Measurements from ENCODE around the gene BANP. TPM values are rescaled to one million over a fixed set of nuclear protein-coding genes. Genes with fewer than 3 reads are reported as not detected.
"Not testable (repeated sequence)": the region's sequence is repeated elsewhere in the genome, so short reads cannot be mapped to it uniquely, and the experiment has no call there.

Gene BANP
- total and polyA plus RNA-seq, 4 experiments from 2014 or later = 10.7 to 72.7 (median 44.1) TPM

- POLR2A ChIA-PET (ENCODE audit: partially characterized antibody) = no interaction called here
These were observed 46.0 kb downstream of the BANP start for GRCh38 chr16:87996962-87997880.

DNA sequence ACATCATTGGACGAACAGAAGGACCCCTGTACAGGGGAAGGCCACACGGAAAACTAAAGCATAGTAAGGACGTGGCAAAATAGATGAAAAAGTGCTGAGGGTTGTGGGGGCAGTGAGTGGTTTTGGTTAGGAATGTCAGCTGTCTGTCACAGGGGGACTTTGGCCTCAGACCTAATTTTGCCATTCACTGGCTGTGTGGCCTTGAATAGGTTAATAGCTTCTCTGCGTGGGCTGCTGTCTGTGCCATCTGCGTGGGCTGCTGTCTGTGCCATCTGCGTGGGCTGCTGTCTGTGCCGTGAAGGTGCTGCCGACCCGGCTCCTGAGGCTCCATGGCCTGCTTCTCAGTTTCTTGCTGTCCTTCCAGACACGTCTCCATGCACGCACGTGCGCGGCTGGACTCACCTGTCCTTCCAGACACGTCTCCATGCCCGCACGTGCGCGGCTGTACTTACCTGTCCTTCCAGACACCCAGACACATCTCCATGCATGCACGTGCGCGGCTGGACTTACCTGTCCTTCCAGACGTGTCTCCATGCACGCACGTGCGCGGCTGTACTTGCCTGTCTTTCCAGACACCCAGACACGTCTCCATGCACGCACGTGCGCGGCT is 47.1 kb downstream of the BANP start:
- Mint-ChIP-seq H3K4me1 (peaks cover 3 to 12% (median 5%) of the 10 kb centered on the region in 4 donors), H3K36me3 (peaks cover 18 to 31% of the 10 kb centered on the region in 2 donors)
- H3K27me3 ChIP-seq (ENCODE audit: insufficient read depth, low read length); H3K27me3 Mint-ChIP-seq; intact Hi-C loops (cut with micrococcal nuclease); H3K27ac Mint-ChIP-seq; H3K4me3 ChIP-seq (ENCODE audit: low read length in 2 of 2); POLR2A ChIA-PET (ENCODE audit: partially characterized antibody); H3K9me3 ChIP-seq (ENCODE audit: control insufficient read depth in 1 of 2, low read length in 2 of 2); H3K27ac ChIP-seq (ENCODE audit: low read depth, low read length); DNase-seq; H3K9me3 Mint-ChIP-seq; H3K36me3 ChIP-seq (ENCODE audit: insufficient read depth, low read length); CTCF ChIA-PET (ENCODE audit: partially characterized antibody); H3K4me3 Mint-ChIP-seq; H3K4me1 ChIP-seq (ENCODE audit: insufficient read depth, low read length): not testable (repeated sequence)

More at GRCh38 chr16:87996962-87997880, 46.0 kb downstream of the BANP start:
- no peaks in the 10 kb centered on the region for H3K9me3 ChIP-seq (ENCODE audit: control insufficient read depth in 1 of 2, low read length in 2 of 2)
- H3K27me3 Mint-ChIP-seq = no peaks in the 10 kb centered on the region
- H3K4me3 Mint-ChIP-seq = no peak overlapping the region
- no peaks in the 10 kb centered on the region for H3K36me3 ChIP-seq (ENCODE audit: insufficient read depth, low read length)
- H3K27me3 ChIP-seq (ENCODE audit: insufficient read depth, low read length) = no peaks in the 10 kb centered on the region
- no peak for DNase-seq
- H3K4me1 Mint-ChIP-seq = peaks cover 3 to 11% (median 5%) of the 10 kb centered on the region in 4 donors
- H3K9me3 Mint-ChIP-seq = no peaks in the 10 kb centered on the region
- H3K27ac ChIP-seq (ENCODE audit: low read depth, low read length) = no peak overlapping the region
- H3K4me1 ChIP-seq (ENCODE audit: insufficient read depth, low read length) = no peaks in the 10 kb centered on the region
- H3K27ac Mint-ChIP-seq = peak overlapping the region in 2 of 7 donors; percentile 8 to 59
- CTCF ChIA-PET (ENCODE audit: partially characterized antibody) = no interaction called here
- H3K4me3 ChIP-seq (ENCODE audit: low read length in 2 of 2) = no peak overlapping the region
- intact Hi-C loops (cut with micrococcal nuclease) = no loop called here
- peaks cover 22 to 25% of the 10 kb centered on the region in 2 donors for H3K36me3 Mint-ChIP-seq

DNA sequence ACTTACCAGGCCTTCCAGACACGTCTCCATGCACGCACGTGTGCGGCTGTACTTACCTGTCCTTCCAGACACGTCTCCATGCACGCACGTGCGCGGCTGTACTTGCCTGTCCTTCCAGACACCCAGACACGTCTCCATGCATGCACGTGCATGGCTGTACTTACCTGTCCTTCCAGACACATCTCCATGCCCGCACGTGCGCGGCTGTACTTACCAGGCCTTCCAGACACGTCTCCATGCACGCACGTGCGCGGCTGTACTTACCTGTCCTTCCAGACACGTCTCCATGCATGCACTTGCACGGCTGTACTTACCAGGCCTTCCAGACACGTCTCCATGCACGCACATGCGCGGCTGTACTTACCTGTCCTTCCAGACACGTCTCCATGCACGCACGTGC is 47.8 kb downstream of the BANP start:
- H3K36me3 Mint-ChIP-seq = peaks cover 17 to 36% of the 10 kb centered on the region in 2 donors
- H3K4me3 ChIP-seq (ENCODE audit: low read length in 2 of 2); H3K36me3 ChIP-seq (ENCODE audit: insufficient read depth, low read length): not testable (repeated sequence)

GRCh38 chr16:88002211-88002610 is 51.0 kb downstream of the BANP start:
- Mint-ChIP-seq H3K36me3 (peaks cover 27 to 48% of the 10 kb centered on the region in 2 donors), H3K27ac (peak overlapping the region in 4 of 7 donors; percentile 35 to 65 (median 56)), H3K4me3 (no peak overlapping the region), H3K4me1 (peaks cover 3 to 12% (median 6%) of the 10 kb centered on the region in 4 donors), H3K9me3 (no peaks in the 10 kb centered on the region), H3K27me3 (no peaks in the 10 kb centered on the region)
- no peaks in the 10 kb centered on the region for H3K27me3 ChIP-seq (ENCODE audit: insufficient read depth, low read length)
- H3K9me3 ChIP-seq (ENCODE audit: control insufficient read depth in 1 of 2, low read length in 2 of 2) = no peaks in the 10 kb centered on the region
- DNase-seq = no peak
- no peak overlapping the region for H3K27ac ChIP-seq (ENCODE audit: low read depth, low read length)
- no peak overlapping the region for H3K4me3 ChIP-seq (ENCODE audit: low read length in 2 of 2)
- peaks cover 9% of the 10 kb centered on the region for H3K36me3 ChIP-seq (ENCODE audit: insufficient read depth, low read length)
- ChIA-PET CTCF (ENCODE audit: partially characterized antibody) (no interaction called here), POLR2A (ENCODE audit: partially characterized antibody) (no interaction called here)
- intact Hi-C loops (cut with micrococcal nuclease) = no loop called here
- no peaks in the 10 kb centered on the region for H3K4me1 ChIP-seq (ENCODE audit: insufficient read depth, low read length)

More for the DNA sequence above, 47.8 kb downstream of the BANP start:
- H3K27me3 Mint-ChIP-seq; CTCF ChIA-PET (ENCODE audit: partially characterized antibody); H3K4me1 ChIP-seq (ENCODE audit: insufficient read depth, low read length); DNase-seq; H3K9me3 Mint-ChIP-seq; H3K4me3 Mint-ChIP-seq; H3K27ac Mint-ChIP-seq; intact Hi-C loops (cut with micrococcal nuclease); H3K27me3 ChIP-seq (ENCODE audit: insufficient read depth, low read length); H3K9me3 ChIP-seq (ENCODE audit: control insufficient read depth in 1 of 2, low read length in 2 of 2); POLR2A ChIA-PET (ENCODE audit: partially characterized antibody); H3K27ac ChIP-seq (ENCODE audit: low read depth, low read length): not testable (repeated sequence)
- H3K4me1 Mint-ChIP-seq = peaks cover 3 to 12% (median 6%) of the 10 kb centered on the region in 4 donors

- Mint-ChIP-seq H3K4me3 (no peak overlapping the region), H3K27ac (peak overlapping the region in 2 of 7 donors; percentile 22 to 42), H3K36me3 (peaks cover 30 to 51% of the 10 kb centered on the region in 2 donors), H3K9me3 (no peaks in the 10 kb centered on the region), H3K4me1 (peaks cover 2 to 12% (median 4%) of the 10 kb centered on the region in 4 donors), H3K27me3 (no peaks in the 10 kb centered on the region)
- Histone ChIP-seq H3K9me3 (ENCODE audit: control insufficient read depth in 1 of 2, low read length in 2 of 2) (no peaks in the 10 kb centered on the region), H3K36me3 (ENCODE audit: insufficient read depth, low read length) (peaks cover 9% of the 10 kb centered on the region), H3K27ac (ENCODE audit: low read depth, low read length) (no peak overlapping the region), H3K27me3 (ENCODE audit: insufficient read depth, low read length) (no peaks in the 10 kb centered on the region), H3K4me1 (ENCODE audit: insufficient read depth, low read length) (no peaks in the 10 kb centered on the region), H3K4me3 (ENCODE audit: low read length in 2 of 2) (no peak overlapping the region)
- POLR2A ChIA-PET (ENCODE audit: partially characterized antibody) = no interaction called here
- DNase-seq = no peak
- intact Hi-C loops (cut with micrococcal nuclease) = no loop called here
- CTCF ChIA-PET (ENCODE audit: partially characterized antibody) = no interaction called here
These were observed 51.5 kb downstream of the BANP start for GRCh38 chr16:88002749-88003148.

- peaks cover 31 to 53% of the 10 kb centered on the region in 2 donors for H3K36me3 Mint-ChIP-seq
- no peaks in the 10 kb centered on the region for H3K9me3 ChIP-seq (ENCODE audit: control insufficient read depth in 1 of 2, low read length in 2 of 2)
- DNase-seq = no peak
- H3K4me1 ChIP-seq (ENCODE audit: insufficient read depth, low read length) = no peaks in the 10 kb centered on the region
- no peak overlapping the region for H3K4me3 ChIP-seq (ENCODE audit: low read length in 2 of 2)
- no peaks in the 10 kb centered on the region for H3K27me3 ChIP-seq (ENCODE audit: insufficient read depth, low read length)
- H3K27ac ChIP-seq (ENCODE audit: low read depth, low read length) = no peak overlapping the region
- H3K36me3 ChIP-seq (ENCODE audit: insufficient read depth, low read length) = peaks cover 14% of the 10 kb centered on the region
- intact Hi-C loops (cut with micrococcal nuclease) = no loop called here
- CTCF ChIA-PET (ENCODE audit: partially characterized antibody) = no interaction called here
- peaks cover 2 to 12% (median 5%) of the 10 kb centered on the region in 4 donors for H3K4me1 Mint-ChIP-seq
- no peak overlapping the region for H3K27ac Mint-ChIP-seq
- POLR2A ChIA-PET (ENCODE audit: partially characterized antibody) = no interaction called here
- no peaks in the 10 kb centered on the region for H3K9me3 Mint-ChIP-seq
- H3K4me3 Mint-ChIP-seq = no peak overlapping the region
- H3K27me3 Mint-ChIP-seq = no peaks in the 10 kb centered on the region
These were observed 52.1 kb downstream of the BANP start for GRCh38 chr16:88003316-88003715.

DNA sequence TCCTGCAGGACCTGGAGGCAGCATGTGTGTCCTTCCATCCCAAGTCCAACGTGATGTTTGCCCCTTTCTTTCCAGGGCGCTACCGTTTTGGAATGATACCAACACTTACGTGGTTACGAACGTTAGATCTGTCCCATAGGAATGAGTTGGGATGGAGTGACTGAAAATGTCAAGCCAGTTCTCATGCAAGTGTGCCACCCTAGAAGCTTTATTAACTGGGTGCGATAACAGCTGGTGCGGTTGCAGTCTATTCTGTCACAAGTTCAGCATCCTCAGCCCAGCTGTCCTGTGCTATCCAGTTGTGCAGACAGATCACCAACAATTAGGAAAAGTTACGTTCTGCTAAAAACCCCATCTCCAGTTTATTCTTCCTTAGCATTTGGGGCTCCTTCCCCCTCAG is 52.5 kb downstream of the BANP start:
- Histone ChIP-seq H3K36me3 (ENCODE audit: insufficient read depth, low read length) (peaks cover 18% of the 10 kb centered on the region), H3K4me3 (ENCODE audit: low read length in 2 of 2) (no peak overlapping the region), H3K9me3 (ENCODE audit: control insufficient read depth in 1 of 2, low read length in 2 of 2) (no peaks in the 10 kb centered on the region), H3K27me3 (ENCODE audit: insufficient read depth, low read length) (no peaks in the 10 kb centered on the region), H3K27ac (ENCODE audit: low read depth, low read length) (no peak overlapping the region), H3K4me1 (ENCODE audit: insufficient read depth, low read length) (no peaks in the 10 kb centered on the region)
- peaks cover 35 to 55% of the 10 kb centered on the region in 2 donors for H3K36me3 Mint-ChIP-seq
- no peaks in the 10 kb centered on the region for H3K27me3 Mint-ChIP-seq
- H3K4me1 Mint-ChIP-seq = peaks cover 2 to 12% (median 5%) of the 10 kb centered on the region in 4 donors
- no peaks in the 10 kb centered on the region for H3K9me3 Mint-ChIP-seq
- H3K4me3 Mint-ChIP-seq = no peak overlapping the region
- ChIA-PET CTCF (ENCODE audit: partially characterized antibody) (no interaction called here), POLR2A (ENCODE audit: partially characterized antibody) (no interaction called here)
- no peak for DNase-seq
- intact Hi-C loops (cut with micrococcal nuclease) = no loop called here
- H3K27ac Mint-ChIP-seq = peak overlapping the region in 1 of 7 donors; percentile 71

All from CD4-positive, alpha-beta memory T cell (primary cell).